ENCODE results near the gene PIK3R3. TPM values are rescaled to one million over a fixed set of nuclear protein-coding genes. Genes with fewer than 3 reads are reported as not detected.

Gene PIK3R3
- total RNA-seq, 1 experiment from 2014 or later, result 36.3 TPM

DNA sequence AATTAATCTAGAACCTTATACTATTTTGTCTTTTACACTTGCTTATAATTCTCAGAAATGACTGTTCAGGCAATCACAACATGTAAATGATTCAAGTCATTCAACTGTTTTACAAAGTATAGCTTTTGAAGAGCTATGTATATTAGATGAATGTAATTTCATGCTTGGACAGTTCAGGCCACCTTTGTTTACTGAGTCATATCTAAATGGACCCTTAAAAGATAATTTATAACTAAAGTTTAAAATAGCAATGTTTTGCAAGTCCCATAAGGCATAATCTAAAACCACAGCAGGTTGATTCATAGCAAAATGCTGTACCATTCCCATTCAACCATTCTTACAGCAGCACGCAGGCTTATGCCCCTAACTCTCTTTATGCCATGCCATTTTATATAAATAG is 64.8 kb downstream of the PIK3R3 start:
- no peaks in the 10 kb centered on the region for H3K36me3 ChIP-seq (ENCODE audit: control insufficient read depth, insufficient read depth, low read length)
- no peaks in the 10 kb centered on the region for H3K27me3 ChIP-seq (ENCODE audit: control insufficient read depth, insufficient read depth, low read length)
- no peak for DNase-seq (ENCODE audit: low read depth, low spot score)
- ChIA-PET POLR2A (no interaction called here), CTCF (no interaction called here)
- ATAC-seq, result no peak
- in situ Hi-C loops (cut with HindIII; ENCODE audit: low pct_unique_long_range_greater_than_20kb, low sequenced_read_pairs) (no loop called here), intact Hi-C loops (cut with micrococcal nuclease; ENCODE audit: unreplicated experiment) (no loop called here)
- no peak overlapping the region for H3K27ac ChIP-seq (ENCODE audit: low read length)
- H3K4me3 ChIP-seq (ENCODE audit: low read depth in 2 of 2, low read length in 2 of 2), result no peak overlapping the region
- no peaks in the 10 kb centered on the region for H3K9me3 ChIP-seq (ENCODE audit: control insufficient read depth, insufficient read depth, low read depth, low read length)
- BruUV-seq (replicated peaks), result TSS peak; percentile 46
- H3K4me1 ChIP-seq (ENCODE audit: control insufficient read depth, insufficient read depth, low read length), result no peaks in the 10 kb centered on the region
- TF ChIP-seq SIN3A (IDR thresholded peaks at IDR 0.05; ENCODE audit: borderline replicate concordance, insufficient read depth, low read depth, low read length) (no peak), POLR2AphosphoS5 (IDR thresholded peaks at IDR 0.05; ENCODE audit: low read depth, low read length) (no peak), TCF7L2 (IDR thresholded peaks at IDR 0.05; ENCODE audit: low read depth, low read length) (no peak)
- TF ChIP-seq, protein P1, sequence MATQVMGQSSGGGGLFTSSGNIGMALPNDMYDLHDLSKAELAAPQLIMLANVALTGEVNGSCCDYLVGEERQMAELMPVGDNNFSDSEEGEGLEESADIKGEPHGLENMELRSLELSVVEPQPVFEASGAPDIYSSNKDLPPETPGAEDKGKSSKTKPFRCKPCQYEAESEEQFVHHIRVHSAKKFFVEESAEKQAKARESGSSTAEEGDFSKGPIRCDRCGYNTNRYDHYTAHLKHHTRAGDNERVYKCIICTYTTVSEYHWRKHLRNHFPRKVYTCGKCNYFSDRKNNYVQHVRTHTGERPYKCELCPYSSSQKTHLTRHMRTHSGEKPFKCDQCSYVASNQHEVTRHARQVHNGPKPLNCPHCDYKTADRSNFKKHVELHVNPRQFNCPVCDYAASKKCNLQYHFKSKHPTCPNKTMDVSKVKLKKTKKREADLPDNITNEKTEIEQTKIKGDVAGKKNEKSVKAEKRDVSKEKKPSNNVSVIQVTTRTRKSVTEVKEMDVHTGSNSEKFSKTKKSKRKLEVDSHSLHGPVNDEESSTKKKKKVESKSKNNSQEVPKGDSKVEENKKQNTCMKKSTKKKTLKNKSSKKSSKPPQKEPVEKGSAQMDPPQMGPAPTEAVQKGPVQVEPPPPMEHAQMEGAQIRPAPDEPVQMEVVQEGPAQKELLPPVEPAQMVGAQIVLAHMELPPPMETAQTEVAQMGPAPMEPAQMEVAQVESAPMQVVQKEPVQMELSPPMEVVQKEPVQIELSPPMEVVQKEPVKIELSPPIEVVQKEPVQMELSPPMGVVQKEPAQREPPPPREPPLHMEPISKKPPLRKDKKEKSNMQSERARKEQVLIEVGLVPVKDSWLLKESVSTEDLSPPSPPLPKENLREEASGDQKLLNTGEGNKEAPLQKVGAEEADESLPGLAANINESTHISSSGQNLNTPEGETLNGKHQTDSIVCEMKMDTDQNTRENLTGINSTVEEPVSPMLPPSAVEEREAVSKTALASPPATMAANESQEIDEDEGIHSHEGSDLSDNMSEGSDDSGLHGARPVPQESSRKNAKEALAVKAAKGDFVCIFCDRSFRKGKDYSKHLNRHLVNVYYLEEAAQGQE (IDR thresholded peaks at IDR 0.05; ENCODE audit: insufficient read depth in 1 of 2, low read depth in 2 of 2, low read length in 1 of 2), result no peak

DNA sequence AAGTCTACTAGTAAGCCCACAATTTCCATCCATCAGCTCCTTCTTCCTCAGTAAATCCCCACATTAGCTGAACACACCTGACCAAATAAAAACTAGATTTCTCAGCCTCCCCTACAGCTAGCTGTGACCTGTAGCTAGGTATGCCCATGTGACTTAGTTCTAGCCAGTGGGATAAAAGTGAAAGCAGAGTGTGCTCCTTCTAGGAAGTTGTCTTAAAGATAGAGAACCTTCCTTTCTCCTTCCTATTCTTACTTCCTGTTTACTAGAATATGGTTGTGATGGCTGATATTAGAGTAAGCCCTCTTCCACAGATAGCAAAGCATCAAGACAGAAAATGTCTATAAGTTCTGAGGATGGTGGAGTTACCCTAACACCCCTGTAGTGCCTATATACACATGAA is 67.0 kb downstream of the PIK3R3 start:
- TF ChIP-seq, protein P1 (IDR thresholded peaks at IDR 0.05; ENCODE audit: insufficient read depth in 1 of 2, low read depth in 2 of 2, low read length in 1 of 2), result no peak
- TF ChIP-seq POLR2AphosphoS5 (IDR thresholded peaks at IDR 0.05; ENCODE audit: low read depth, low read length) (no peak), TCF7L2 (IDR thresholded peaks at IDR 0.05; ENCODE audit: low read depth, low read length) (no peak), SIN3A (IDR thresholded peaks at IDR 0.05; ENCODE audit: borderline replicate concordance, insufficient read depth, low read depth, low read length) (no peak)
- TF ChIP-seq, protein P2, sequence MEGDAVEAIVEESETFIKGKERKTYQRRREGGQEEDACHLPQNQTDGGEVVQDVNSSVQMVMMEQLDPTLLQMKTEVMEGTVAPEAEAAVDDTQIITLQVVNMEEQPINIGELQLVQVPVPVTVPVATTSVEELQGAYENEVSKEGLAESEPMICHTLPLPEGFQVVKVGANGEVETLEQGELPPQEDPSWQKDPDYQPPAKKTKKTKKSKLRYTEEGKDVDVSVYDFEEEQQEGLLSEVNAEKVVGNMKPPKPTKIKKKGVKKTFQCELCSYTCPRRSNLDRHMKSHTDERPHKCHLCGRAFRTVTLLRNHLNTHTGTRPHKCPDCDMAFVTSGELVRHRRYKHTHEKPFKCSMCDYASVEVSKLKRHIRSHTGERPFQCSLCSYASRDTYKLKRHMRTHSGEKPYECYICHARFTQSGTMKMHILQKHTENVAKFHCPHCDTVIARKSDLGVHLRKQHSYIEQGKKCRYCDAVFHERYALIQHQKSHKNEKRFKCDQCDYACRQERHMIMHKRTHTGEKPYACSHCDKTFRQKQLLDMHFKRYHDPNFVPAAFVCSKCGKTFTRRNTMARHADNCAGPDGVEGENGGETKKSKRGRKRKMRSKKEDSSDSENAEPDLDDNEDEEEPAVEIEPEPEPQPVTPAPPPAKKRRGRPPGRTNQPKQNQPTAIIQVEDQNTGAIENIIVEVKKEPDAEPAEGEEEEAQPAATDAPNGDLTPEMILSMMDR (IDR thresholded peaks at IDR 0.05), result no peak
- Histone ChIP-seq H3K36me3 (ENCODE audit: control insufficient read depth, insufficient read depth, low read length) (peaks cover 7% of the 10 kb centered on the region), H3K27me3 (ENCODE audit: control insufficient read depth, insufficient read depth, low read length) (no peaks in the 10 kb centered on the region), H3K9me3 (ENCODE audit: control insufficient read depth, insufficient read depth, low read depth, low read length) (no peaks in the 10 kb centered on the region), H3K4me1 (ENCODE audit: control insufficient read depth, insufficient read depth, low read length) (no peaks in the 10 kb centered on the region), H3K27ac (ENCODE audit: low read length) (no peak overlapping the region), H3K4me3 (ENCODE audit: low read depth in 2 of 2, low read length in 2 of 2) (no peak overlapping the region)
- CTCF ChIA-PET, result no interaction called here
- intact Hi-C loops (cut with micrococcal nuclease; ENCODE audit: unreplicated experiment), result no loop called here
- DNase-seq (ENCODE audit: low read depth, low spot score) (no peak), ATAC-seq (no peak)
- in situ Hi-C loops (cut with HindIII; ENCODE audit: low pct_unique_long_range_greater_than_20kb, low sequenced_read_pairs), result no loop called here
- BruUV-seq (replicated peaks), result no TSS peak
- POLR2A ChIA-PET, result no interaction called here

Measured in Panc1 (cell line).